Ishikawa (cell line): ENCODE data around the gene POFUT1.

Source experiments
- CEBPB ChIP-seq: IDR thresholded peaks from 2 replicates; pipeline ENCODE4 v1.6.1; 2012
- CREB1 ChIP-seq: IDR thresholded peaks from 2 replicates; pipeline ENCODE4 v1.6.1; 2012; ENCODE audit warnings: low read depth
- EGR1 ChIP-seq: IDR thresholded peaks from 2 replicates; pipeline ENCODE4 v1.6.1; 2012
- EP300 ChIP-seq: IDR thresholded peaks from 2 replicates; pipeline ENCODE4 v1.6.1; 2012; ENCODE audit warnings: borderline replicate concordance
- NFIC ChIP-seq: IDR thresholded peaks from 2 replicates; pipeline ENCODE4 v1.6.1; 2012
- RAD21 ChIP-seq: IDR thresholded peaks from 2 replicates; pipeline ENCODE4 v1.6.1; 2012; ENCODE audit warnings: low read depth
- TAF1 ChIP-seq: IDR thresholded peaks from 2 replicates; pipeline ENCODE4 v1.6.1; 2012; ENCODE audit warnings: low read depth, mild to moderate bottlenecking
- TEAD4 ChIP-seq: IDR thresholded peaks from 2 replicates; pipeline ENCODE4 v1.6.1; 2012
- YY1 ChIP-seq: IDR thresholded peaks from 2 replicates; pipeline ENCODE4 v1.6.1; 2012; ENCODE audit warnings: low read depth
- TF ChIP-seq, protein P1 (sequence below): IDR thresholded peaks from 2 replicates; pipeline ENCODE4 v1.6.1; 2012; ENCODE audit warnings: low read depth, mild to moderate bottlenecking
- TF ChIP-seq, protein P2 (sequence below): IDR thresholded peaks from 2 replicates; pipeline ENCODE4 v1.6.1; 2012

DNA sequence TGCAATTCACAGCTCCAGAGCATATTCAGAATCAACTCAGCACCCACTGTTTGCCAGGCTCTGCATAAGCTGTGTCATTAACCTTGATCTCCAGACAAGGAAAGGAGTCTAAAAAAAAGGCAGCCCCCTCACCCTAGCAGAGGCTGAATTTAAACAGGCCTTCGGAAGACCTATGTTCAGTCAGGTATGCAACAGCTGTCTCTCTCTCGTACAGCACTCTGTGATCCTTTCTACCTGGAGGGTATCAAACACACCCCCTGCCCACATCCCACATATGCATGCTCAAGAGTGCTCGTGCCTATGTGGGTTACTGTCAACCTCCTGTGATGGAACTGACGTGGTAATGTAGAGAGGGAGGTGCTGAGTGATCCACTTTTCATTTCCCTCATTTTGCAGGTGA, 8.7 kb upstream of the POFUT1 start:
- TF ChIP-seq, protein P1, sequence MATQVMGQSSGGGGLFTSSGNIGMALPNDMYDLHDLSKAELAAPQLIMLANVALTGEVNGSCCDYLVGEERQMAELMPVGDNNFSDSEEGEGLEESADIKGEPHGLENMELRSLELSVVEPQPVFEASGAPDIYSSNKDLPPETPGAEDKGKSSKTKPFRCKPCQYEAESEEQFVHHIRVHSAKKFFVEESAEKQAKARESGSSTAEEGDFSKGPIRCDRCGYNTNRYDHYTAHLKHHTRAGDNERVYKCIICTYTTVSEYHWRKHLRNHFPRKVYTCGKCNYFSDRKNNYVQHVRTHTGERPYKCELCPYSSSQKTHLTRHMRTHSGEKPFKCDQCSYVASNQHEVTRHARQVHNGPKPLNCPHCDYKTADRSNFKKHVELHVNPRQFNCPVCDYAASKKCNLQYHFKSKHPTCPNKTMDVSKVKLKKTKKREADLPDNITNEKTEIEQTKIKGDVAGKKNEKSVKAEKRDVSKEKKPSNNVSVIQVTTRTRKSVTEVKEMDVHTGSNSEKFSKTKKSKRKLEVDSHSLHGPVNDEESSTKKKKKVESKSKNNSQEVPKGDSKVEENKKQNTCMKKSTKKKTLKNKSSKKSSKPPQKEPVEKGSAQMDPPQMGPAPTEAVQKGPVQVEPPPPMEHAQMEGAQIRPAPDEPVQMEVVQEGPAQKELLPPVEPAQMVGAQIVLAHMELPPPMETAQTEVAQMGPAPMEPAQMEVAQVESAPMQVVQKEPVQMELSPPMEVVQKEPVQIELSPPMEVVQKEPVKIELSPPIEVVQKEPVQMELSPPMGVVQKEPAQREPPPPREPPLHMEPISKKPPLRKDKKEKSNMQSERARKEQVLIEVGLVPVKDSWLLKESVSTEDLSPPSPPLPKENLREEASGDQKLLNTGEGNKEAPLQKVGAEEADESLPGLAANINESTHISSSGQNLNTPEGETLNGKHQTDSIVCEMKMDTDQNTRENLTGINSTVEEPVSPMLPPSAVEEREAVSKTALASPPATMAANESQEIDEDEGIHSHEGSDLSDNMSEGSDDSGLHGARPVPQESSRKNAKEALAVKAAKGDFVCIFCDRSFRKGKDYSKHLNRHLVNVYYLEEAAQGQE: no peak
- TF ChIP-seq TEAD4: no peak
- TF ChIP-seq NFIC: no peak
- no peak for TF ChIP-seq EGR1
- no peak for TF ChIP-seq RAD21
- TF ChIP-seq, protein P2, sequence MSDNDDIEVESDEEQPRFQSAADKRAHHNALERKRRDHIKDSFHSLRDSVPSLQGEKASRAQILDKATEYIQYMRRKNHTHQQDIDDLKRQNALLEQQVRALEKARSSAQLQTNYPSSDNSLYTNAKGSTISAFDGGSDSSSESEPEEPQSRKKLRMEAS: no peak
- TF ChIP-seq CREB1: no peak
- TF ChIP-seq TAF1: no peak
- TF ChIP-seq EP300: no peak
- TF ChIP-seq CEBPB: no peak
- no peak for TF ChIP-seq YY1
